Measurements from ENCODE around the gene ZIC5. TPM values are rescaled to one million over a fixed set of nuclear protein-coding genes. Genes with fewer than 3 reads are reported as not detected.
A peak's percentile ranks its signal among the peaks of the same experiment; 100 is the strongest.

The ZIC5 gene
- total and polyA plus RNA-seq, 5 donors from 2014 or later = not detected

GRCh38 chr13:99990126-99990977 is 18.8 kb upstream of the ZIC5 start:
- Mint-ChIP-seq H3K36me3 (no peaks in the 10 kb centered on the region), H3K4me1 (peaks cover 12 to 39% (median 22%) of the 10 kb centered on the region in 4 donors), H3K27me3 (peaks cover 99% of the 10 kb centered on the region), H3K27ac (peak overlapping the region in 1 of 3 donors; percentile 59), H3K9me3 (peaks cover 0 to 27% (median 8%) of the 10 kb centered on the region in 7 donors), H3K4me3 (peak overlapping the region; percentile 46 to 68 (median 56))
- Histone ChIP-seq H3K9me3 (ENCODE audit: control insufficient read depth in 2 of 2, low read length in 2 of 2) (peaks cover 8 to 35% of the 10 kb centered on the region in 2 experiments), H3K27ac (ENCODE audit: insufficient read depth, low read length, poor library complexity, severe bottlenecking) (no peak overlapping the region), H3K27me3 (ENCODE audit: control insufficient read depth, insufficient read depth, low read length) (peaks cover 66% of the 10 kb centered on the region), H3K4me1 (ENCODE audit: control insufficient read depth, insufficient read depth, low read length, poor library complexity, severe bottlenecking) (peaks cover 36% of the 10 kb centered on the region), H3K36me3 (ENCODE audit: control insufficient read depth, insufficient read depth, low read length) (no peaks in the 10 kb centered on the region), H3K4me3 (ENCODE audit: low read depth, low read length) (peak overlapping the region; percentile 48)
- DNase-seq = peak in 1 of 3 donors; percentile 17
- ATAC-seq (ENCODE audit: low read depth in 2 of 2) = no peak

GRCh38 chr13:99989276-99990125 is 17.9 kb upstream of the ZIC5 start:
- no peak overlapping the region for H3K27ac ChIP-seq (ENCODE audit: insufficient read depth, low read length, poor library complexity, severe bottlenecking)
- Mint-ChIP-seq H3K9me3 (peaks cover 0 to 25% (median 8%) of the 10 kb centered on the region in 7 donors), H3K4me1 (peaks cover 12 to 42% (median 22%) of the 10 kb centered on the region in 4 donors), H3K27me3 (peaks cover 94% of the 10 kb centered on the region), H3K36me3 (no peaks in the 10 kb centered on the region), H3K4me3 (peak overlapping the region; percentile 53 to 83 (median 64)), H3K27ac (peak overlapping the region in 1 of 3 donors; percentile 59)
- no peaks in the 10 kb centered on the region for H3K36me3 ChIP-seq (ENCODE audit: control insufficient read depth, insufficient read depth, low read length)
- H3K9me3 ChIP-seq (ENCODE audit: control insufficient read depth in 2 of 2, low read length in 2 of 2) = peaks cover 2 to 37% of the 10 kb centered on the region in 2 experiments
- DNase-seq (no peak), ATAC-seq (ENCODE audit: low read depth in 2 of 2) (no peak)
- H3K4me3 ChIP-seq (ENCODE audit: low read depth, low read length) = peak overlapping the region; percentile 48
- peaks cover 41% of the 10 kb centered on the region for H3K4me1 ChIP-seq (ENCODE audit: control insufficient read depth, insufficient read depth, low read length, poor library complexity, severe bottlenecking)
- H3K27me3 ChIP-seq (ENCODE audit: control insufficient read depth, insufficient read depth, low read length) = peaks cover 59% of the 10 kb centered on the region

GRCh38 chr13:99988529-99989275 is 17.1 kb upstream of the ZIC5 start:
- Mint-ChIP-seq H3K27ac (no peak overlapping the region), H3K4me1 (peaks cover 9 to 49% (median 26%) of the 10 kb centered on the region in 4 donors), H3K9me3 (peaks cover 0 to 27% (median 8%) of the 10 kb centered on the region in 7 donors), H3K36me3 (no peaks in the 10 kb centered on the region), H3K27me3 (peaks cover 94% of the 10 kb centered on the region), H3K4me3 (peak overlapping the region; percentile 48 to 83 (median 57))
- Histone ChIP-seq H3K27ac (ENCODE audit: insufficient read depth, low read length, poor library complexity, severe bottlenecking) (no peak overlapping the region), H3K36me3 (ENCODE audit: control insufficient read depth, insufficient read depth, low read length) (no peaks in the 10 kb centered on the region), H3K9me3 (ENCODE audit: control insufficient read depth in 2 of 2, low read length in 2 of 2) (peaks cover 5 to 40% of the 10 kb centered on the region in 2 experiments), H3K4me3 (ENCODE audit: low read depth, low read length) (no peak overlapping the region), H3K4me1 (ENCODE audit: control insufficient read depth, insufficient read depth, low read length, poor library complexity, severe bottlenecking) (peaks cover 43% of the 10 kb centered on the region), H3K27me3 (ENCODE audit: control insufficient read depth, insufficient read depth, low read length) (peaks cover 58% of the 10 kb centered on the region)
- ATAC-seq (ENCODE audit: low read depth in 2 of 2) (no peak), DNase-seq (no peak)

GRCh38 chr13:99987154-99988019 is 15.8 kb upstream of the ZIC5 start:
- H3K4me3 ChIP-seq (ENCODE audit: low read depth, low read length) = no peak overlapping the region
- H3K4me1 Mint-ChIP-seq = peaks cover 9 to 55% (median 24%) of the 10 kb centered on the region in 4 donors
- peaks cover 10 to 47% of the 10 kb centered on the region in 2 experiments for H3K9me3 ChIP-seq (ENCODE audit: control insufficient read depth in 2 of 2, low read length in 2 of 2)
- no peak overlapping the region for H3K27ac ChIP-seq (ENCODE audit: insufficient read depth, low read length, poor library complexity, severe bottlenecking)
- H3K36me3 Mint-ChIP-seq = no peaks in the 10 kb centered on the region
- H3K27me3 Mint-ChIP-seq = peaks cover 92% of the 10 kb centered on the region
- no peak overlapping the region for H3K27ac Mint-ChIP-seq
- H3K27me3 ChIP-seq (ENCODE audit: control insufficient read depth, insufficient read depth, low read length) = peaks cover 54% of the 10 kb centered on the region
- ATAC-seq (ENCODE audit: low read depth in 2 of 2) (no peak), DNase-seq (no peak)
- H3K9me3 Mint-ChIP-seq = peaks cover 0 to 31% (median 6%) of the 10 kb centered on the region in 7 donors
- no peaks in the 10 kb centered on the region for H3K36me3 ChIP-seq (ENCODE audit: control insufficient read depth, insufficient read depth, low read length)
- peaks cover 52% of the 10 kb centered on the region for H3K4me1 ChIP-seq (ENCODE audit: control insufficient read depth, insufficient read depth, low read length, poor library complexity, severe bottlenecking)
- peak overlapping the region in 2 of 4 donors; percentile 7 to 88 for H3K4me3 Mint-ChIP-seq

GRCh38 chr13:99986741-99987140 is 15.2 kb upstream of the ZIC5 start:
- H3K9me3 ChIP-seq (ENCODE audit: control insufficient read depth in 2 of 2, low read length in 2 of 2) = peaks cover 10 to 41% of the 10 kb centered on the region in 2 experiments

DNA sequence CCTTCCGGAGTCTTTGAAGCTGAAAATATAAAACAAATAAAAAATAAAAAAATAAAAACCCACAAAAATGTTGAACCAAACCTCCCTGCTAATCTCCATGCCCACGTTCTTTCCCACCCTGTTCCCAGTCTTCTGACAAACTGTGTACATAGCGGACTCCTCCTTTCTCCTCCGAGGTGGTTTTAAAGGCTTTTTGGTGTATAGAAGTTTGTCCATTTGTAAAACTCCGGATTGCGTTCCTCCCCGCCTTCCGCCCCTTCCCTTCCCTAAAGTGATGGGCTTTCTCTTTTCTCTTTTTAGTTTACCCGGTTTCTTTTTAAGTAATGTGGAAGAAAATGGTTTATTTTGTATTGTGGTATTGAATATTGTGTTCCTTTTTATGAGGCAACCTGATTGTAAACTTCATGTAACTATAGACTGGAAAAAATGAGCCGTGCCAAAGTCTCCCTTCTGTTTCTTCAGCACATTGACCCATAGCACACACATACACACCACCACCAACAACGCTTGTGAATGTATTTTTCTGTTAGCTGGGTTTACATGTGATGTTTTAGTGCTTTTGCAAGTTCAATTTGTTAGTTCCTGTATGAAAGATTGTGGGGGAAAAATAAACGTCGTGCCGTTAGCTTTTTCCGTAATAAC is 14.4 kb upstream of the ZIC5 start:
- Mint-ChIP-seq H3K4me1 (peaks cover 9 to 46% (median 22%) of the 10 kb centered on the region in 4 donors), H3K36me3 (no peaks in the 10 kb centered on the region), H3K27me3 (peaks cover 78% of the 10 kb centered on the region), H3K9me3 (peaks cover 0 to 24% (median 4%) of the 10 kb centered on the region in 7 donors), H3K4me3 (peak overlapping the region; percentile 29 to 88 (median 56)), H3K27ac (peak overlapping the region in 2 of 3 donors; percentile 23 to 45)
- Histone ChIP-seq H3K9me3 (ENCODE audit: control insufficient read depth in 2 of 2, low read length in 2 of 2) (peaks cover 10 to 35% of the 10 kb centered on the region in 2 experiments), H3K4me3 (ENCODE audit: low read depth, low read length) (no peak overlapping the region), H3K4me1 (ENCODE audit: control insufficient read depth, insufficient read depth, low read length, poor library complexity, severe bottlenecking) (peaks cover 53% of the 10 kb centered on the region), H3K27ac (ENCODE audit: insufficient read depth, low read length, poor library complexity, severe bottlenecking) (no peak overlapping the region), H3K36me3 (ENCODE audit: control insufficient read depth, insufficient read depth, low read length) (no peaks in the 10 kb centered on the region), H3K27me3 (ENCODE audit: control insufficient read depth, insufficient read depth, low read length) (peaks cover 48% of the 10 kb centered on the region)
- ATAC-seq (ENCODE audit: low read depth in 2 of 2) (no peak), DNase-seq (no peak)

More at GRCh38 chr13:99986741-99987140, 15.2 kb upstream of the ZIC5 start:
- ATAC-seq (ENCODE audit: low read depth in 2 of 2) = no peak
- Histone ChIP-seq H3K4me3 (ENCODE audit: low read depth, low read length) (no peak overlapping the region), H3K4me1 (ENCODE audit: control insufficient read depth, insufficient read depth, low read length, poor library complexity, severe bottlenecking) (peaks cover 56% of the 10 kb centered on the region), H3K36me3 (ENCODE audit: control insufficient read depth, insufficient read depth, low read length) (no peaks in the 10 kb centered on the region), H3K27me3 (ENCODE audit: control insufficient read depth, insufficient read depth, low read length) (peaks cover 48% of the 10 kb centered on the region), H3K27ac (ENCODE audit: insufficient read depth, low read length, poor library complexity, severe bottlenecking) (no peak overlapping the region)
- H3K4me1 Mint-ChIP-seq = peaks cover 9 to 51% (median 22%) of the 10 kb centered on the region in 4 donors
- no peaks in the 10 kb centered on the region for H3K36me3 Mint-ChIP-seq
- H3K27ac Mint-ChIP-seq = no peak overlapping the region
- DNase-seq = no peak
- H3K4me3 Mint-ChIP-seq = peak overlapping the region in 2 of 4 donors; percentile 7 to 88
- H3K27me3 Mint-ChIP-seq = peaks cover 85% of the 10 kb centered on the region
- peaks cover 0 to 27% (median 4%) of the 10 kb centered on the region in 7 donors for H3K9me3 Mint-ChIP-seq
